Loucy (cell line): ENCODE data around the gene THAP4.

ENCODE experiments used
- H2AFZ ChIP-seq: fragments of 200-600 bp; sonication (generic); 2 replicates; pipeline ENCODE4 v1.6.0; 2016; ENCODE audit warnings: antibody characterized with exemption, mild to moderate bottlenecking, low read length, moderate library complexity
- H3F3A ChIP-seq: fragments of 200-600 bp; 2 replicates; pipeline ENCODE4 v1.6.0; 2016; ENCODE audit warnings: antibody characterized with exemption, low read depth, mild to moderate bottlenecking
- H3K27me3 ChIP-seq: fragments of 200-600 bp; sonication (generic); 2 replicates; pipeline ENCODE4 v1.6.1; 2014; ENCODE audit warnings: low read length, mild to moderate bottlenecking; ENCODE audit not compliant: insufficient read depth, poor library complexity, severe bottlenecking
- H3K36me3 ChIP-seq: fragments of 200-600 bp; sonication (generic); 2 replicates; pipeline ENCODE4 v1.6.1; 2016; ENCODE audit warnings: low read length; ENCODE audit not compliant: insufficient read depth
- H3K4me1 ChIP-seq: fragments of 200-600 bp; sonication (generic); 2 replicates; pipeline ENCODE4 v1.5.1; 2014; ENCODE audit warnings: low read length, mild to moderate bottlenecking; ENCODE audit not compliant: insufficient read depth, poor library complexity, severe bottlenecking
- H3K4me2 ChIP-seq: fragments of 200-600 bp; sonication (generic); 2 replicates; pipeline ENCODE4 v1.6.0; 2014; ENCODE audit warnings: antibody characterized with exemption, low read length, low read depth, mild to moderate bottlenecking; ENCODE audit not compliant: poor library complexity, severe bottlenecking
- H3K4me3 ChIP-seq: fragments of 200-600 bp; sonication (generic); 2 replicates; pipeline ENCODE4 v1.5.1; 2014; ENCODE audit warnings: low read length, mild to moderate bottlenecking, mixed read lengths; ENCODE audit not compliant: poor library complexity, severe bottlenecking
- H3K79me2 ChIP-seq: fragments of 200-600 bp; sonication (generic); 2 replicates; pipeline ENCODE4 v1.6.1; 2014; ENCODE audit warnings: low read length; ENCODE audit not compliant: insufficient read depth
- H3K9ac ChIP-seq: fragments of 200-600 bp; sonication (generic); 2 replicates; pipeline ENCODE4 v1.6.0; 2014; ENCODE audit warnings: mild to moderate bottlenecking, low read depth, low read length, moderate library complexity; ENCODE audit not compliant: poor library complexity, severe bottlenecking
- H3K9me2 ChIP-seq: fragments of 200-600 bp; sonication (generic); replicated peaks from 2 replicates; pipeline ENCODE4 v1.6.1; 2016; ENCODE audit warnings: low read depth, low read length, mixed read lengths
- H3K9me3 ChIP-seq: fragments of 200-600 bp; sonication (generic); 2 replicates; pipeline ENCODE4 v1.6.1; 2014; ENCODE audit warnings: mild to moderate bottlenecking, antibody characterized with exemption, low read length, low read depth; ENCODE audit not compliant: insufficient read depth
- H4K20me1 ChIP-seq: fragments of 200-600 bp; sonication (generic); 2 replicates; pipeline ENCODE4 v1.6.0; 2014; ENCODE audit warnings: antibody characterized with exemption, low read length, mild to moderate bottlenecking; ENCODE audit not compliant: insufficient read depth, poor library complexity, severe bottlenecking
- EZH2phosphoT487 ChIP-seq: fragments of 200-600 bp; IDR thresholded peaks from 2 replicates; pipeline ENCODE4 v1.6.1; 2018; ENCODE audit warnings: antibody characterized with exemption, mild to moderate bottlenecking, moderate library complexity, borderline replicate concordance
- TF ChIP-seq, protein P1 (sequence below): fragments of 200-600 bp; sonication (generic); conservative IDR thresholded peaks from 2 replicates; pipeline ENCODE4 v1.5.1; 2014; ENCODE audit warnings: mild to moderate bottlenecking, antibody characterized with exemption, low read length

Gene THAP4

DNA sequence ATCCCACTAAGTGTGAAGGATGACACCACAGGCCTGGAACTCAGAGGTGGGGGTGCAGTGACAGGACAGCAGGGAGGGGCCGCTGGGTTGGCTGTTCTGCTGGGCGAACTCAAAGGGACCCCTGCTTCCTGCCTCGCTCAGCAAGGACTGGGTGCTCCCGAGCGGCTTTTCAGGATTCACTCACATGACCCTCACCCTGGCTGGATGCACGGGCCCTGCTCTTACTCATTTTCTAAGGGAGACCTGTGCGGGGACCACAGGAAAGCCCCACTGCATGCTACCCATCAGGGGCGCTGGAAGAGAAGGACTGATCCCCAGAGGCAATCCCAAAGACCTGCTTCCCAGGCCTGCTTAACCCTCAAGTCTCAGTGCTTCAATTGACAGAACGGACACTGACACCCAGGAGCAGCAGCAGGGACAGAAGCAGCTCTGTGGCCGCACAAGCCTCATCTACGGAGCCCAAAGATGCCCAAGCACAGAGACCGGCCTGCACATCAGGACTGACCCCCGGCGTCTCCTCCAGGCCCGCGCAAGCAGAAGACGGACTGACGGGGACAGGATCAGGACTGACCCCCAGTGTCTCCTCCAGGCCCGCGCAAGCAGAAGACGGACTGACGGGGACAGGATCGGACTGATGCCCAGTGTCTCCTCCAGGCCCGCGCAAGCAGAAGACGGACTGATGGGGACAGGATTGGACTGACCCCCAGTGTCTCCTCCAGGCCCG is 29.6 kb downstream of the THAP4 start:
- Histone ChIP-seq H3K9me2 (no peaks in the 10 kb centered on the region), H3K27me3 (no peaks in the 10 kb centered on the region), H3K9me3 (no peaks in the 10 kb centered on the region), H4K20me1 (no peaks in the 10 kb centered on the region), H2AFZ (no peak overlapping the region), H3K4me3 (no peak overlapping the region), H3K36me3 (peaks cover 29% of the 10 kb centered on the region), H3K4me2 (no peak overlapping the region), H3K4me1 (peaks cover 13% of the 10 kb centered on the region), H3K79me2 (no peaks in the 10 kb centered on the region), H3F3A (no peaks in the 10 kb centered on the region), H3K9ac (no peak overlapping the region)
- no peak for TF ChIP-seq EZH2phosphoT487
- TF ChIP-seq, protein P1, sequence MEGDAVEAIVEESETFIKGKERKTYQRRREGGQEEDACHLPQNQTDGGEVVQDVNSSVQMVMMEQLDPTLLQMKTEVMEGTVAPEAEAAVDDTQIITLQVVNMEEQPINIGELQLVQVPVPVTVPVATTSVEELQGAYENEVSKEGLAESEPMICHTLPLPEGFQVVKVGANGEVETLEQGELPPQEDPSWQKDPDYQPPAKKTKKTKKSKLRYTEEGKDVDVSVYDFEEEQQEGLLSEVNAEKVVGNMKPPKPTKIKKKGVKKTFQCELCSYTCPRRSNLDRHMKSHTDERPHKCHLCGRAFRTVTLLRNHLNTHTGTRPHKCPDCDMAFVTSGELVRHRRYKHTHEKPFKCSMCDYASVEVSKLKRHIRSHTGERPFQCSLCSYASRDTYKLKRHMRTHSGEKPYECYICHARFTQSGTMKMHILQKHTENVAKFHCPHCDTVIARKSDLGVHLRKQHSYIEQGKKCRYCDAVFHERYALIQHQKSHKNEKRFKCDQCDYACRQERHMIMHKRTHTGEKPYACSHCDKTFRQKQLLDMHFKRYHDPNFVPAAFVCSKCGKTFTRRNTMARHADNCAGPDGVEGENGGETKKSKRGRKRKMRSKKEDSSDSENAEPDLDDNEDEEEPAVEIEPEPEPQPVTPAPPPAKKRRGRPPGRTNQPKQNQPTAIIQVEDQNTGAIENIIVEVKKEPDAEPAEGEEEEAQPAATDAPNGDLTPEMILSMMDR = no peak

GRCh38 chr2:241606186-241606585 is 30.8 kb downstream of the THAP4 start:
- Histone ChIP-seq H4K20me1 (no peaks in the 10 kb centered on the region), H3K4me2 (no peak overlapping the region), H3K27me3 (no peaks in the 10 kb centered on the region), H3K36me3 (peaks cover 38% of the 10 kb centered on the region), H2AFZ (no peak overlapping the region), H3F3A (no peaks in the 10 kb centered on the region), H3K79me2 (no peaks in the 10 kb centered on the region), H3K4me1 (peaks cover 13% of the 10 kb centered on the region), H3K4me3 (no peak overlapping the region), H3K9ac (no peak overlapping the region), H3K9me3 (no peaks in the 10 kb centered on the region), H3K9me2 (no peaks in the 10 kb centered on the region)
- TF ChIP-seq, protein P1 = no peak
- TF ChIP-seq EZH2phosphoT487 = no peak

DNA sequence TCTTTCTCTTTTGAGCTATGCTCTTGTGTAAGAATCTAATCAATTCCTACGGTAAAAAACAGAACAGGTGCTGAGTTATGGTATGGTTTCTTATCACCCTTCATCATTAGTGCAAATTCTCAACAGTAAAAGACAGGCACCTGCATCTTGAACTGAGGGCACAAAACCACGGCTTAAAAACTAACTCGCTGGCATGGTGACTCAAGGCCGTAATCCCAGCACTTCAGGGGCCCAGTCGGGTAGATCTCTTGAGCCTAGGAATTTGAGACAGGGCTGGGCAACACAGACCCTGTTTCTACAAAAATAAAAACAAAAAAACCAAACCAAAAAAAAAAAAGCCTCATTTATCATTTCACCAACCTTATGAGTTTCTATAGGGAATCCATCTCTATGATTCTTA is 33.3 kb downstream of the THAP4 start:
- no peak overlapping the region for H2AFZ ChIP-seq
- no peaks in the 10 kb centered on the region for H4K20me1 ChIP-seq
- H3K4me1 ChIP-seq = peaks cover 4% of the 10 kb centered on the region
- no peaks in the 10 kb centered on the region for H3F3A ChIP-seq
- H3K27me3 ChIP-seq = no peaks in the 10 kb centered on the region
- TF ChIP-seq, protein P1 = no peak
- no peak for TF ChIP-seq EZH2phosphoT487
- H3K4me2 ChIP-seq = peak overlapping the region; percentile 34
- H3K9me3 ChIP-seq = no peaks in the 10 kb centered on the region
- no peaks in the 10 kb centered on the region for H3K9me2 ChIP-seq
- H3K9ac ChIP-seq = no peak overlapping the region
- no peaks in the 10 kb centered on the region for H3K79me2 ChIP-seq
- H3K4me3 ChIP-seq = no peak overlapping the region
- H3K36me3 ChIP-seq = peaks cover 55% of the 10 kb centered on the region
